ENCODE measurements around the gene HAUS2.

DNA sequence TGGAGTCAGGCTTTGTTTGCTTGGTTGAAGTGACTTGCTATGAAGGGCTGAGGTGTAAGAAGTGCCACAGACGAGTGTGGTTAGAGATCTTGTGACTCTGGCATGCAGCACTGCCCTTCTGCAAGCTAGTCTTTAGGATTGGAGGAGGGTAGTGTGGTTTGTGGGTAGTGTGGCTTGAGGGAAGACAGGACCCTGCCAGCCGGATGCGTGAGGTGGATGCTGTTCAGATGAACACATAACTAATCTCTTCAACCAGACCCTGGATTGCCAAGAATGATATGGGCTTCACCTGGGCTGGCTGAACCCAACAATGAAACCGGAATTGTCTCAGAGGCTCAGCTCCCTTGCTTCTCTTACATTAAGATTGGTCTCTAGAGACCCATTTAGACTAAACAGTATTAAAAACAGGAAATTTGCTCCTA, 59.5 kb downstream of the HAUS2 start:
- TF ChIP-seq ZFP30 (CRISPR knock-in tag; IDR thresholded peaks at IDR 0.05) = no peak
- TF ChIP-seq ZNF70 (CRISPR knock-in tag; IDR thresholded peaks at IDR 0.05) = no peak
- no peak for TF ChIP-seq TCF4 (CRISPR knock-in tag; IDR thresholded peaks at IDR 0.05; ENCODE audit: borderline replicate concordance)
- no peak for TF ChIP-seq PATZ1 (CRISPR knock-in tag; IDR thresholded peaks at IDR 0.05; ENCODE audit: borderline replicate concordance)
- no peak for TF ChIP-seq ZFP3 (CRISPR knock-in tag; IDR thresholded peaks at IDR 0.05)
- no peak for TF ChIP-seq ZC3H10 (CRISPR knock-in tag; IDR thresholded peaks at IDR 0.05)
- TF ChIP-seq CREB5 (CRISPR knock-in tag; IDR thresholded peaks at IDR 0.05; ENCODE audit: low read depth) = no peak
- TF ChIP-seq ISL1 (CRISPR knock-in tag; IDR thresholded peaks at IDR 0.05) = no peak
- TF ChIP-seq, protein P1, sequence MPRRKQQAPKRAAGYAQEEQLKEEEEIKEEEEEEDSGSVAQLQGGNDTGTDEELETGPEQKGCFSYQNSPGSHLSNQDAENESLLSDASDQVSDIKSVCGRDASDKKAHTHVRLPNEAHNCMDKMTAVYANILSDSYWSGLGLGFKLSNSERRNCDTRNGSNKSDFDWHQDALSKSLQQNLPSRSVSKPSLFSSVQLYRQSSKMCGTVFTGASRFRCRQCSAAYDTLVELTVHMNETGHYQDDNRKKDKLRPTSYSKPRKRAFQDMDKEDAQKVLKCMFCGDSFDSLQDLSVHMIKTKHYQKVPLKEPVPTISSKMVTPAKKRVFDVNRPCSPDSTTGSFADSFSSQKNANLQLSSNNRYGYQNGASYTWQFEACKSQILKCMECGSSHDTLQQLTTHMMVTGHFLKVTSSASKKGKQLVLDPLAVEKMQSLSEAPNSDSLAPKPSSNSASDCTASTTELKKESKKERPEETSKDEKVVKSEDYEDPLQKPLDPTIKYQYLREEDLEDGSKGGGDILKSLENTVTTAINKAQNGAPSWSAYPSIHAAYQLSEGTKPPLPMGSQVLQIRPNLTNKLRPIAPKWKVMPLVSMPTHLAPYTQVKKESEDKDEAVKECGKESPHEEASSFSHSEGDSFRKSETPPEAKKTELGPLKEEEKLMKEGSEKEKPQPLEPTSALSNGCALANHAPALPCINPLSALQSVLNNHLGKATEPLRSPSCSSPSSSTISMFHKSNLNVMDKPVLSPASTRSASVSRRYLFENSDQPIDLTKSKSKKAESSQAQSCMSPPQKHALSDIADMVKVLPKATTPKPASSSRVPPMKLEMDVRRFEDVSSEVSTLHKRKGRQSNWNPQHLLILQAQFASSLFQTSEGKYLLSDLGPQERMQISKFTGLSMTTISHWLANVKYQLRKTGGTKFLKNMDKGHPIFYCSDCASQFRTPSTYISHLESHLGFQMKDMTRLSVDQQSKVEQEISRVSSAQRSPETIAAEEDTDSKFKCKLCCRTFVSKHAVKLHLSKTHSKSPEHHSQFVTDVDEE (CRISPR knock-in tag; IDR thresholded peaks at IDR 0.05) = no peak
- no peak for TF ChIP-seq CSRNP3 (CRISPR knock-in tag; IDR thresholded peaks at IDR 0.05)

All from SK-N-SH treated with all-trans-retinoic acid at 6 μM for 48 hours (cell line).